ENCODE data around the gene HK1.

Gene HK1

GRCh38 chr10:69352569-69353264, 74.4 kb downstream of the HK1 start:
- DNase-seq, result no peak

- no peak for DNase-seq
These were observed 75.8 kb downstream of the HK1 start for GRCh38 chr10:69353977-69354635.

GRCh38 chr10:69356187-69356586, 77.9 kb downstream of the HK1 start:
- DNase-seq, result no peak

- DNase-seq, result no peak
These were observed 80.0 kb downstream of the HK1 start for GRCh38 chr10:69358148-69358795.

GRCh38 chr10:69359148-69359547, 80.9 kb downstream of the HK1 start:
- no peak for DNase-seq

DNA sequence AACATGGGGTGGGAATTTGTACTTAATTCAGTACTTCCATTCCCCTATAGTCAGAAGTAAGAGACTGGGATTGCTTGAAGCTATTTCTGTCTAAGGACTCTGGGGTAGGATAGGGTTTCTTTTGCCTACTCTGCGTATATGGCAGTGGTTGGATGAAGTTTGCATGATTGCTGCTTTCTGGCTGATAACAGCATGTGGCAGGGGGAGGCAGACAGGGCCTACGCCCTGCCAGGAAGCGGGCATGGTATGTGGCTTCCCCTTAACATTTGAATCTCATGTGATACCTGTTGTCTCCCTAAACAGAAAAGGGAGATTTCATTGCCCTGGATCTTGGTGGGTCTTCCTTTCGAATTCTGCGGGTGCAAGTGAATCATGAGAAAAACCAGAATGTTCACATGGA, 81.3 kb downstream of the HK1 start:
- DNase-seq, result no peak

DNA sequence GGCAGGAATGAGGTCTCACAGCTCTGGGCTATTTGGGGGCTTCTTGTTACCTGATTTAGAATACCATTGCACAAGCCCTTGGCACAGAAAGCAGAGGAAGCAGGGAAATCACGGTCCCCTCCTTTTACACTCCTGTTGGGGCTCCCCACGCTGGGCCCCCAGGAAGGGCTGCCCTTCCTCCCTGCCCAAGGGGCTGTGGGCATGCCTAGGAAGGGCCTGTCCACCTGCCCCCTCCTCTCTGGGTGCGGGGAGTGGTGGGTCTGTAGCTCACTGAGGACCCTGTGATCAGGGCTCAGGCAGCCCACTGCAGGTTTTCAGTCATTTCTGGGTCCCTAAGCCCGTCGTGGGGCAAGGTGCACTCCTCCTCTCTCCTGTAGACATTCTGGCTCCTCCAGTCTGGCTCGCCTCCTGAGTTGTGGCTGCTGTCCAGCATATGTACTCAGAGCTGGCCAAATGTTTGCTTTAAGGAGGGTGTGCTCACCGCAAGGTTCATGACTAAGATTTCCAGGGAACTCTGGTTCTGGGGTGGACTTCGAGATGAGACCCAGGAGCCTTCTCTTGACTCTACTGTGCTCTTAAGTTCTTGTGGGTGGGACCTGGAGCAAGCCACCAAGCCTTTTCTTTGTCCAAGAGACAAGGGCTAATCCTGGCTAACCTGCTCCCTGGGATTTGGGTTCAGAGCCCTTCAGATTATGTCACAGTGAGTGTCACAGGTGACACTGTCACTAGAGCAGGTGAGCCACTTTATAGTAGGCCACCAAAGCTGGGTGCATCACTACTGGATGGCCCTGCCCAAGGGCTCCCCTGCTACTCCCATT, 82.4 kb downstream of the HK1 start:
- DNase-seq, result no peak

GRCh38 chr10:69361303-69361614, 83.0 kb downstream of the HK1 start:
- no peak for DNase-seq

- no peak for DNase-seq
These were observed 84.2 kb downstream of the HK1 start for GRCh38 chr10:69362471-69362954.

GRCh38 chr10:69363666-69364065, 85.4 kb downstream of the HK1 start:
- no peak for DNase-seq

DNA sequence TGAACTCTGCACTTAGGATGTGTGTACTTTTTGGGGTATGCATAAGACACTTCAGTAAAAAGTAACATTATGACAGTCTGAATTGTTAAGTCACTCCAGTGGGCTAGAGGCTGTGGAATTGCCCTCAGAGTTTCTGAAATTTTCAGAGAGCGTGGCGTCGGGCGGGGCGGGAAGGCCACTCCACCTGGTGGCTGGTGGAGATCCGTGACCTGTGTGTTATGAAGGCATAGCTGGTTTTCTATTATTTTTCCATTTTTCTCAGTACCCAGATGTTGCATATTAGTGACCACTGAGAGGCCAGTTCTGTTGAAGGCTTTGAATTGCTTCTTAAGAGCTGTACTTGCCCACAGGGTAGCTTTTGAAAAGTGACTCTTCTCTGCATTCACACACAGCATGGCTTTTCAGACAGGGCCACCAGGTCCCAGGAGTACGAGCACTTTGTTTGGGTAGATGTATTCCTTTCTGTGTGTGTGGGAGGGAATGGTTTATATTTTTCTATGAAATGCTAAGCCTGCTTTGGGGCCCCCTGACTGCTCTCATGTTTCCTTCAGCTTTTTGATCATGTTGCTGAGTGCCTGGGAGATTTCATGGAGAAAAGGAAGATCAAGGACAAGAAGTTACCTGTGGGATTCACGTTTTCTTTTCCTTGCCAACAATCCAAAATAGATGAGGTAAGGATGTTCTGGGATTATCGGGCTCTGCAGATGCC, 86.1 kb downstream of the HK1 start:
- DNase-seq, result no peak

DNA sequence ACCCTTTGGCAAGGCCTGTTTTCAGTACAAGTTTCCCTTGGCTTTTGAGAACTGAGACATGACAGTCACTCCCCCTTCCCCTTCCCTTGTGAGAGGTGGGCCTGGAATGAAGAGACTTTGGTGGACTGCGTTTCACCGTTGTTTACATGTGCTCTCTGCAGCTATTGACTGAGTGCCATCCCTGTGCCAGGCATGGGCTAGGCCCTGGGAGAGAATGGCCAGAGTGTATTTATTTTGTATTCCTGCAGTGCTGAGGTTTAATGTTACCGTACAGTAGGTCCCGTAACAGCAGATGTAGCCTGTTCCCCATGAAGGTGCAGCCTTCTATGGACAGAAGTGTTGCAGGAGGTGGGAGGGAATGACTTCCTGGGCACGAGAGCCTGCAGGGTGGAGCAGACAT, 88.4 kb downstream of the HK1 start:
- no peak for DNase-seq

DNA sequence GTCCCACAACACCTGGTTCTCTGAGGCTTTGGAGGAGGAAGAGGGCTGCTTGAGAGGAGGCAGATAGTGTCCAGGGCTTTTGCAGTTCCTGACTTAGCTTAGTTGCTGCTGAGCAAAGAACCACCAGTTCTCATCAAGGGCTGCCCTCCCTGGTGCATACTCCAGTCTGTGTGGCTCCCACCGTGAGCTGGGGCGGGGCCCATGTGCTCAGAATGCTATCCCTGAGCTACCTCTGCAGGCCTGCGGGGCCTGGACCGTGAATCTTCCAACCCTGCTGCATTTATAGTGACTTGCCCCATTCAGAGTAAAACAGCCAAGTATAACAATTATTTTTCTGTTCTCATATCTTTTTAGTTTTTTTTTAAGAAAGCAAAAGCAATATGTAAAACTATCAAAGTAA, 89.2 kb downstream of the HK1 start:
- DNase-seq, result no peak

DNA sequence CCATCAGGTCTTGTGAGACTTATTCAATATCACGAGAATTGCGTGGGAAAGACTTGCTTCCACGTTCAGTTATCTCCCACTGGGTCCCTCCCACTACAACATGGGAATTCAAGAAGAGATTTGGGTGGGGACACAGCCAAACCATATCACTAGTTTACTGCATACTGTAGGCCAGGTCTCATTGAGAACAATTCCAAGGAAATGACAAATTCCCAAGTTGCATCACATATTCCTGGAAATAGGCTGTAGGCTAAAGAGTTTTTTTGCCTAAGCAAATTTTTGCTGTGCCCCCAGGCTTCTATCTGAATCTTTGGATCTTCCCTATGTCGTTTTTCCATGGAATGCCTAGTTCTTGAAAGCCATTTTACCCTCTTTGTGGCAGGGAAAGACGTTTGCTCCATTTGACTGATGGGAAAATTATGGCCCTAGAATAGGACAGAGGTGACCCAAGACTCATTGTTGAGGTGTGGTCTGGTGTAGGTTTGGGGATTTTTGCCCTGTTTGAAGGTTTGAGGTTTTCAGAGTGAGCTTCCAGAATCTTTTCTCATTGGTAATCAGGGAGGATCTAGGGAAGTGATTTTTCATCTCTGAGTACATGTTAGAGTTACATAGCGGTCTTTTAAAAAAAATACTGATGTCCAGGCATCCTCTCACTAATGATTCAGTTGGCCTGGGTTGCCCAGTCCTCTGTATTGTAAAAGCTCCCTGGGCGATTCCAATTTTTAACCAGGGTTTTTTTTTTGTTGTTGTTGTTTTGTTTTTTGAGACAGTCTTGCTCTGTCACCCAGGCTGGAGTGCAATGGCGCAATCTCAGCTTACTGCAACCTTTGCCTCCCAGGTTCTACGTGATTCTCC, 94.1 kb downstream of the HK1 start:
- no peak for DNase-seq

DNA sequence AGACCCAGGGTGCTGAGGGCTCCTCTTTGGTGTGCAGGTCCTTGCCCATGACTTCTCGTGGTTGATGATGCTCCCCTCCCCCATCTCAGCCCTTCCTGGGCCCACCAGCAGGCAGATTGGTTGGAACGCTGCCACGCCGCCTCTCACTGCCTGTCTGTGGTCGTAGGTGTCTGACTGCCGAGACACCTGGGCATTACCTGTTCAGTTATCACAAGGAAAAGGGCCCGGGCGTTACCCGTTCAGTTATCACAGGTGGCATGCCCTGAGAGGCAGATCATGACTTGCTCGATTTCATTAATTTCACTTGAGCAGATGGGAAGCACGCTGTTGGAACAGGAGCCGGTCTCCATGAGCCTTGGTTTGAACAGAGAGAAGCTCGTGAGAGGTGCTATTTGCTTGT, 95.9 kb downstream of the HK1 start:
- no peak for DNase-seq

GRCh38 chr10:69374931-69375306, 96.6 kb downstream of the HK1 start:
- DNase-seq, result no peak

DNA sequence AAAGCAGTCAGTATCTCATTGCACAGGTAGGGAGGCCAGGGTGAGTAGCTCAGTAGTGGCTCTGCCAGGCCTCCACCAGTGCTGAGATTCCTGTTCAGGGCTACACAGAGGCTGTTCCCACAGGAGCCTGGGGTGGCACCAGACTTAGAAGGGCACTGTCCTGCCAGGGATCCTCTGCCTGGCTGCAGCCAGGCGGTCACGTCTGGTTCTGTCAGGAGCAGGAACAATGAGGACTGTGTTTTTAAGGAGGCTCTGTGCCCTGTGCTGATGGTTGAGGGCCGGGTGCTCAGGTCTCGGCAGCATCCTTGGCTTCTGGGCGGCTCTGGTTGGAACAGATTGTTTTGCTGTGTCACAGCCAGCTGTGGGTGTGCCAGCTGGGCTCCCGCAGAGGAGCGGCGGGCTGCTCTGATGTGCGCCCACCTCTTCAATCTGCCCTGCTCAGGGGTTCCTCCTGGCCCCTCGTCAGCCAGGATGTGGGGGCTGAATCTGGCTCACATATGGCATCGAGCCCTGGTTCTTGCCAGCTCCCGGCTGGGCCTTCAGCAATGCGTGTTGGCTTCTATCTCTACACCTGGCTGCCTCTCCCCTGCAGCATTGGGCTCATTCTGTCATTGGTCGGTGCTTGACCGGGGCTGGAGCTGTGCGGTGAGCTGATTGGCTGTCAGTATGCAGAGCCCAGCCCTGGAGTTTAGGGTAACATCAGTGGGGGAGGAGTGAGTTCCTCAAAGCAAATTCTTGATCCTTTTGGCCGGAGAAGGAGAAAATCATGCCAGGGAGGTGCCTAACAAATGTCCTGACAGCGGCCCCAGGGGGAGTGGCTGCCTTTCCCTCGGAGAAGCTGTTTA, 97.2 kb downstream of the HK1 start:
- no peak for DNase-seq

DNA sequence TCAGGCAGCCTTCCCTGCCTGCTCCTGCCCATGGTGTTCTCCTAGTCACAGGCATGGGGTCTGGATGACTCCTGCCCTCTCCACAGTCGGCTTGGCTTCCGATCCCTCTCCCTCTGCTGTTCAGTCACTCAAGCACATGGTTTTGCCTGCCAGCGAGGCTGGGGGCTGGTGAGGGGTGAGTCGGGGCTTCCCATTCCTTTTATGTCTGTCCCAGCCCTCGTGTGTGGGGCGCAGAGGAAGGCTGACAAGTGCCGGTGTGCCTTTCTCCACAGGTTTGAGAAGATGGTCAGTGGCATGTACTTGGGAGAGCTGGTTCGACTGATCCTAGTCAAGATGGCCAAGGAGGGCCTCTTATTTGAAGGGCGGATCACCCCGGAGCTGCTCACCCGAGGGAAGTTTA, 98.4 kb downstream of the HK1 start:
- no peak for DNase-seq

DNA sequence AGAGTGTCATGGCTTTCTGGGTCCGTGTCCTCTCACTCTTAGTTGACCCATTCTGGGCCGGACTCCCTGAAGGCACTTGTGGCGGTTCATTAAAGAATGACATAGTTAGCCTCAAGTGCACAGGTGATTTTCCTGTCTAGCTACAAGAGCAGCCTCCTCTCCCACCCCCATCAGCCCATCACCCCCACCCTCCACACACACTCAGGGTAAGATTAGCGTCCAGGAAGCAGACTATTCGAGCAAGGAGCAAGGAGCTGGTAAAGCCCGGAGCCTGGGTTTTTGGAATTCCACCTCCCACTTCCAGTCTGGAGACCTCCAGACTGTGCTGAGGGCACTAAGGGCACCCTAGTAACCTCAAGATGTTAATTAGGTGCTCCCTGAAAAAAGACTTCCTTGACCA, 98.9 kb downstream of the HK1 start:
- DNase-seq, result no peak

DNA sequence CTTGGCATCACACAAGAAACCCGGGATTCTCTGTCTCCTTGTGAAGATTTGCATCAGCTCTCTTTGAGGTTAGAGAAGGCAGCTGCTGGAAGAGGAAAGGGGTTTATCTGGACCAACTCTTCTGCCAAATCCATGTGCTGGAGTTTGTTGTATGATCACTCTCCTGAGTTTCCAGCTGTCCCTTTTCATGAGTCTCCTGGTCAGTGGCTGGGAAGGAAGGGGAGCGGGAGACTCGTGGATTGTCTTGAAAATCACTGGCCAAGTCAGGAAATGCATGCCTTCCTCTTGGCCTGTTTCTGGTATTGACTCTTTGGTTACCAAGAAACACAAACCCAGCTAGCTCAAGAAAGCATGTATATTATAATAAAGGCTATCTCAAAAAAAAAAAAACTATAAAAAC, 99.6 kb downstream of the HK1 start:
- no peak for DNase-seq

DNA sequence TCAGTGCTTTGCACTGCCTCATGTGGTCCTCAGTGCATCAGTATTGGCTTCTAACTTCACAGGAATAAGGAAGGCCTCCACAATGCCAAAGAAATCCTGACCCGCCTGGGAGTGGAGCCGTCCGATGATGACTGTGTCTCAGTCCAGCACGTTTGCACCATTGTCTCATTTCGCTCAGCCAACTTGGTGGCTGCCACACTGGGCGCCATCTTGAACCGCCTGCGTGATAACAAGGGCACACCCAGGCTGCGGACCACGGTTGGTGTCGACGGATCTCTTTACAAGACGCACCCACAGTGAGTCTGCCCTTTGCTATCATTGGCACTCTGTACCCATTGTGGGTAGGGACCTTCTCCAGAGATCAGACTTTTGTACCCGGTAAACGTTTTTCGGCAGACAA, 101.5 kb downstream of the HK1 start:
- DNase-seq, result no peak

Data from RPMI8226 (cell line).